Trophoblast cell (in vitro differentiated cells and primary cell): ENCODE data around the gene SYNE2.

ENCODE experiments used
- DNase-seq, 2 donors: peaks; one replicate each; pipeline ENCODE4 v3.0.0-alpha.2; 2016
- H2AFZ ChIP-seq: 2 replicates; pipeline ENCODE4 v1.6.1; 2013; ENCODE audit warnings: low read length, moderate library complexity, mild to moderate bottlenecking; ENCODE audit not compliant: insufficient read depth, poor library complexity
- H2AK5ac ChIP-seq: 2 replicates; pipeline ENCODE4 v1.6.1; 2013; ENCODE audit warnings: mild to moderate bottlenecking, low read length
- H2BK120ac ChIP-seq: 2 replicates; pipeline ENCODE4 v1.6.1; 2013; ENCODE audit warnings: low read length, mild to moderate bottlenecking, moderate library complexity; ENCODE audit not compliant: insufficient read depth, poor library complexity
- H2BK12ac ChIP-seq: 2 replicates; pipeline ENCODE4 v1.6.1; 2013; ENCODE audit warnings: mild to moderate bottlenecking, low read length, moderate library complexity
- H2BK5ac ChIP-seq: 2 replicates; pipeline ENCODE4 v1.6.1; 2013; ENCODE audit warnings: low read length, low read depth, moderate library complexity, mild to moderate bottlenecking; ENCODE audit not compliant: poor library complexity
- H3K14ac ChIP-seq: 2 replicates; pipeline ENCODE4 v1.6.1; 2013; ENCODE audit warnings: mild to moderate bottlenecking, low read length
- H3K18ac ChIP-seq: 2 replicates; pipeline ENCODE4 v1.6.1; 2013; ENCODE audit warnings: mild to moderate bottlenecking, low read length
- H3K23ac ChIP-seq: 2 replicates; pipeline ENCODE4 v1.6.1; 2013; ENCODE audit warnings: low read length
- H3K27ac ChIP-seq: 2 replicates; pipeline ENCODE4 v1.5.1; 2013; ENCODE audit warnings: low read depth, mild to moderate bottlenecking, inconsistent platforms, low read length, moderate library complexity
- H3K27me3 ChIP-seq: 2 replicates; pipeline ENCODE4 v1.6.1; 2013; ENCODE audit warnings: inconsistent platforms, mild to moderate bottlenecking, low read length, moderate library complexity; ENCODE audit not compliant: insufficient read depth
- H3K36me3 ChIP-seq, 2 experiments: 1 replicate in 1 of 2; 2 replicates in 1 of 2; pipeline ENCODE4 v1.6.1; 2013; ENCODE audit warnings: low read length in 2 of 2, mild to moderate bottlenecking in 2 of 2, moderate library complexity in 1 of 2; ENCODE audit not compliant: insufficient read depth in 2 of 2, control insufficient read depth in 1 of 2
- H3K4ac ChIP-seq: 2 replicates; pipeline ENCODE4 v1.6.1; 2013; ENCODE audit warnings: low read depth, mild to moderate bottlenecking, low read length, moderate library complexity
- H3K4me1 ChIP-seq, 2 experiments: 1 replicate in 1 of 2; 2 replicates in 1 of 2; pipeline ENCODE4 v1.6.1; 2013; ENCODE audit warnings: low read length in 2 of 2, mild to moderate bottlenecking in 2 of 2, moderate library complexity in 1 of 2; ENCODE audit not compliant: insufficient read depth in 2 of 2, control insufficient read depth in 1 of 2
- H3K4me2 ChIP-seq: 2 replicates; pipeline ENCODE4 v1.6.1; 2013; ENCODE audit warnings: inconsistent platforms, mild to moderate bottlenecking, low read length, moderate library complexity
- H3K4me3 ChIP-seq: 2 replicates; pipeline ENCODE4 v1.5.1; 2013; ENCODE audit warnings: mild to moderate bottlenecking, low read depth, low read length, inconsistent platforms
- H3K79me1 ChIP-seq: one replicate; pipeline ENCODE4 v1.6.1; 2013; ENCODE audit warnings: low read length
- H3K79me2 ChIP-seq: 2 replicates; pipeline ENCODE4 v1.6.1; 2013; ENCODE audit warnings: low read length, mild to moderate bottlenecking; ENCODE audit not compliant: control insufficient read depth, insufficient read depth, poor library complexity
- H3K9ac ChIP-seq: 2 replicates; pipeline ENCODE4 v1.6.1; 2013; ENCODE audit warnings: mild to moderate bottlenecking, low read length
- H3K9me3 ChIP-seq: 2 replicates; pipeline ENCODE4 v1.6.1; 2013; ENCODE audit warnings: low read depth, mild to moderate bottlenecking, control low read depth, inconsistent platforms, low read length; ENCODE audit not compliant: insufficient read depth
- H4K12ac ChIP-seq: 2 replicates; pipeline ENCODE4 v1.6.1; 2013; ENCODE audit warnings: low read depth, mild to moderate bottlenecking, low read length, moderate library complexity
- H4K8ac ChIP-seq: 2 replicates; pipeline ENCODE4 v1.6.1; 2013; ENCODE audit warnings: low read depth, mild to moderate bottlenecking, low read length, moderate library complexity
- H4K91ac ChIP-seq: one replicate; pipeline ENCODE4 v1.6.1; 2013; ENCODE audit warnings: low read depth, mild to moderate bottlenecking, low read length, moderate library complexity
- WGBS: extraction: QIAGEN DNeasy Blood & Tissue Kit; methylation state at CpG from one replicate; pipeline ENCODE4 v1.1.7; 2013; ENCODE audit warnings: missing lambda C conversion rate; ENCODE audit not compliant: insufficient read length, insufficient coverage; ENCODE audit errors: extremely low coverage; 5-methylcytosine and 5-hydroxymethylcytosine counted together

SYNE2 gene

GRCh38 chr14:64060199-64060545 is 207.4 kb downstream of the SYNE2 start:
- Histone ChIP-seq H2BK120ac (no peak overlapping the region), H3K4me2 (no peak overlapping the region), H2BK12ac (no peak overlapping the region), H3K4ac (no peak overlapping the region), H3K4me3 (no peak overlapping the region), H3K4me1 (peaks cover 7 to 10% of the 10 kb centered on the region in 2 experiments), H2BK5ac (no peak overlapping the region), H3K79me2 (no peaks in the 10 kb centered on the region), H3K9ac (no peak overlapping the region), H2AFZ (no peak overlapping the region), H4K12ac (no peak overlapping the region), H3K27ac (no peak overlapping the region), H4K8ac (no peak overlapping the region), H4K91ac (peak overlapping the region; percentile 20), H3K36me3 (peaks cover 0 to 2% of the 10 kb centered on the region in 2 experiments), H3K27me3 (no peaks in the 10 kb centered on the region), H2AK5ac (no peak overlapping the region), H3K9me3 (no peaks in the 10 kb centered on the region), H3K18ac (no peak overlapping the region), H3K14ac (no peak overlapping the region), H3K79me1 (peaks cover 3% of the 10 kb centered on the region), H3K23ac (no peak overlapping the region)
- peak in 1 of 2 donors; percentile 20 for DNase-seq
- no CpG with 5 or more reads among the region's 1 CpG for WGBS

GRCh38 chr14:64060648-64061096 is 207.9 kb downstream of the SYNE2 start:
- Histone ChIP-seq H3K4me1 (peaks cover 7 to 10% of the 10 kb centered on the region in 2 experiments), H2BK5ac (no peak overlapping the region), H2BK120ac (no peak overlapping the region), H4K91ac (peak overlapping the region; percentile 20), H2AFZ (no peak overlapping the region), H3K9ac (no peak overlapping the region), H3K23ac (no peak overlapping the region), H4K12ac (no peak overlapping the region), H3K4me3 (no peak overlapping the region), H3K27ac (no peak overlapping the region), H3K27me3 (no peaks in the 10 kb centered on the region), H3K4me2 (no peak overlapping the region), H3K79me1 (peaks cover 3% of the 10 kb centered on the region), H3K9me3 (no peaks in the 10 kb centered on the region), H3K36me3 (peaks cover 0 to 2% of the 10 kb centered on the region in 2 experiments), H3K4ac (no peak overlapping the region), H2BK12ac (no peak overlapping the region), H2AK5ac (no peak overlapping the region), H3K14ac (no peak overlapping the region), H4K8ac (no peak overlapping the region), H3K79me2 (no peaks in the 10 kb centered on the region), H3K18ac (no peak overlapping the region)
- peak; percentile 44 to 70 for DNase-seq
- no CpG with 5 or more reads among the region's 5 CpGs for WGBS

GRCh38 chr14:64061115-64061514 is 208.3 kb downstream of the SYNE2 start:
- H2BK12ac ChIP-seq, result no peak overlapping the region
- no peak overlapping the region for H3K27ac ChIP-seq
- H3K23ac ChIP-seq, result no peak overlapping the region
- H3K27me3 ChIP-seq, result no peaks in the 10 kb centered on the region
- WGBS, result no CpG with 5 or more reads among the region's 1 CpG
- H3K36me3 ChIP-seq, result peaks cover 0 to under 1% of the 10 kb centered on the region in 2 experiments
- H3K9me3 ChIP-seq, result no peaks in the 10 kb centered on the region
- H3K18ac ChIP-seq, result no peak overlapping the region
- H3K9ac ChIP-seq, result no peak overlapping the region
- no peak overlapping the region for H2BK5ac ChIP-seq
- H3K79me2 ChIP-seq, result no peaks in the 10 kb centered on the region
- peaks cover 3% of the 10 kb centered on the region for H3K79me1 ChIP-seq
- no peak overlapping the region for H3K4me2 ChIP-seq
- no peak overlapping the region for H3K14ac ChIP-seq
- no peak overlapping the region for H3K4ac ChIP-seq
- DNase-seq, result no peak
- H3K4me3 ChIP-seq, result no peak overlapping the region
- no peak overlapping the region for H4K91ac ChIP-seq
- H4K8ac ChIP-seq, result no peak overlapping the region
- no peak overlapping the region for H2AK5ac ChIP-seq
- H3K4me1 ChIP-seq, result peaks cover 7 to 10% of the 10 kb centered on the region in 2 experiments
- H2BK120ac ChIP-seq, result no peak overlapping the region
- H4K12ac ChIP-seq, result no peak overlapping the region
- H2AFZ ChIP-seq, result no peak overlapping the region

- no peak overlapping the region for H3K9ac ChIP-seq
- H3K9me3 ChIP-seq, result no peaks in the 10 kb centered on the region
- H3K14ac ChIP-seq, result no peak overlapping the region
- H3K23ac ChIP-seq, result no peak overlapping the region
- no peak overlapping the region for H4K8ac ChIP-seq
- no peak overlapping the region for H2AK5ac ChIP-seq
- H3K4me3 ChIP-seq, result no peak overlapping the region
- no peak overlapping the region for H3K27ac ChIP-seq
- no peak overlapping the region for H3K18ac ChIP-seq
- no peak overlapping the region for H4K12ac ChIP-seq
- H4K91ac ChIP-seq, result no peak overlapping the region
- H3K4me2 ChIP-seq, result no peak overlapping the region
- WGBS, result no CpG with 5 or more reads among the region's 1 CpG
- H3K36me3 ChIP-seq, result peaks cover 0 to 1% of the 10 kb centered on the region in 2 experiments
- H2BK12ac ChIP-seq, result no peak overlapping the region
- peak in 1 of 2 donors; percentile 53 for DNase-seq
- H2AFZ ChIP-seq, result no peak overlapping the region
- peaks cover 7 to 10% of the 10 kb centered on the region in 2 experiments for H3K4me1 ChIP-seq
- no peak overlapping the region for H2BK120ac ChIP-seq
- no peak overlapping the region for H3K4ac ChIP-seq
- no peaks in the 10 kb centered on the region for H3K27me3 ChIP-seq
- no peak overlapping the region for H2BK5ac ChIP-seq
- H3K79me2 ChIP-seq, result no peaks in the 10 kb centered on the region
- H3K79me1 ChIP-seq, result peaks cover 3% of the 10 kb centered on the region
Observed at GRCh38 chr14:64061706-64062105, 208.9 kb downstream of the SYNE2 start.
